GM18505 (cell line): Measurements from ENCODE around the gene RDH14.

Experiments
- ATAC-seq: cut with Tn5 transposase; IDR thresholded peaks from one replicate; pipeline ENCODE4 v1.9.1; 2021; ENCODE audit not compliant: unreplicated experiment
- POLR2A ChIP-seq: IDR thresholded peaks from 4 replicates; pipeline ENCODE4 v1.6.1; 2011; ENCODE audit warnings: borderline replicate concordance; ENCODE audit not compliant: insufficient read depth, insufficient read length; ENCODE audit errors: extremely low read depth

RDH14 gene

DNA sequence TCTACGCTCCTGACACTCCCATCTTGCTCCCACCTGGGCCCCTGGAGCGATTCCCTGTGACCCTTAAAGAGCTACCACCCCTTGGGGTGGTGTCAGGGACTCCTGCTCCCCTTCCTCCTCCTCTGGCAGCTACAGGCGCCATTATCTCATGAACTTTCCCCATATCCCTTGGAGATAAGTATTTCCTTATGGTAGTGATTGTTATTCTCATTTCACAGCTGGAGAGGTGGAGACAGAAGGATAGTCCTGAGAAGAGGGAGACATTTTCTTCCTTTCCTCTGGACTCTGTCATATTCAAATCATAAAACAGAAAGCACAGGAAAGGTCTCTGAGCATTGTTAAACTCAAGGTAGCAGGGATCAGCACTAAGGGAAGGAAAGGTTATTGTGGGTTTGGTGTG lies 34.6 kb downstream of the RDH14 start:
- TF ChIP-seq POLR2A, result no peak
- ATAC-seq, result no peak

DNA sequence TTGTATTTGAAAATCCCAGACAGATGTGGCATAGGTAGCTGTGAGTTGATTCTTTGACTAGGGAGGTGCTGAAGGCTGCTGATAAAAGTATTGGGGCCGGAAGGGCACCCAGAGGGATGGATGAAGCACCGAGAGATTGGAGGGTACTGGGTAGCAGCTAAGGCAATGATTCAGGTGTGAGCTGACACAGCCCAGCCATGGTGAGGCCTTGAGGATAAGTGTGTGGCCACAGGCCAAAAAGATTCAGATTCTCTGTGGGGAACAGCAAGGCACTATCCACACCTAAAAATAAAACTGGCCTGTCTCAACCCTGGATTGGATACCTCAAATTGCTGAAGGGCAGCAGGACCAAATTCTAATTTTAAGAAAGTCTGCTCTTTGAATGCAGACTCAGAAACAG lies 35.2 kb downstream of the RDH14 start:
- ATAC-seq, result no peak
- no peak for TF ChIP-seq POLR2A

DNA sequence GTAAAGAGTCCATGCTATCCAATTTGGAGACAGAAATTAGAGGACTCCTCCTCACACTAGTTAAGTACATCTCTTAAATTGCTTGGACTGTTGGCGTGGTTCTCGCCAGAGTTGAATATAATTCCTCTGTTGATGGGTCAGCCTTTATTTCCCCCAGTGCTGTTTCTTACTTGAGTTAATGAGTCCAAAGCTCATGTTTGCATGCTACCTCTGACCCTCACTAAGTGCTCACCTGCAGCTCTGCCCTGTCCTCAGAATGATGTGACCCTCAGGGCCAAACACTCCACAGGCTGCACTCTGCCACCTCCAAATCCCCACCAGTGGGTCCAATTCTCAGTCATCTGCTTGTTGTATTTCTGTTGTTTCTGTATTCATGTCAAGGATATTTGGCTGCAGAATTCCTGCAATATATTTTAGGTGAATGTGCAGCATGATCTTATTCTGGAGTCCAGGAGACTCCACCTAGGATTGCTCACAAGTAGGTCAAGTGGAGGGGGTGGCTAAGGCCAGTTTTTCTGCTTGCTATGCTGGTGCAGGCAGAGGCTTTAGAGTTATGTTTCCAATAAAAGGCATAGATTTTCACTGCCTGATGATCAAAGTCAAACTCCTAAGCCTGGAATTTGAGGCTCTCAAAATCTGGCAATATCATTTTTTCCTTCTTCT lies 37.8 kb downstream of the RDH14 start:
- no peak for TF ChIP-seq POLR2A
- ATAC-seq, result no peak

DNA sequence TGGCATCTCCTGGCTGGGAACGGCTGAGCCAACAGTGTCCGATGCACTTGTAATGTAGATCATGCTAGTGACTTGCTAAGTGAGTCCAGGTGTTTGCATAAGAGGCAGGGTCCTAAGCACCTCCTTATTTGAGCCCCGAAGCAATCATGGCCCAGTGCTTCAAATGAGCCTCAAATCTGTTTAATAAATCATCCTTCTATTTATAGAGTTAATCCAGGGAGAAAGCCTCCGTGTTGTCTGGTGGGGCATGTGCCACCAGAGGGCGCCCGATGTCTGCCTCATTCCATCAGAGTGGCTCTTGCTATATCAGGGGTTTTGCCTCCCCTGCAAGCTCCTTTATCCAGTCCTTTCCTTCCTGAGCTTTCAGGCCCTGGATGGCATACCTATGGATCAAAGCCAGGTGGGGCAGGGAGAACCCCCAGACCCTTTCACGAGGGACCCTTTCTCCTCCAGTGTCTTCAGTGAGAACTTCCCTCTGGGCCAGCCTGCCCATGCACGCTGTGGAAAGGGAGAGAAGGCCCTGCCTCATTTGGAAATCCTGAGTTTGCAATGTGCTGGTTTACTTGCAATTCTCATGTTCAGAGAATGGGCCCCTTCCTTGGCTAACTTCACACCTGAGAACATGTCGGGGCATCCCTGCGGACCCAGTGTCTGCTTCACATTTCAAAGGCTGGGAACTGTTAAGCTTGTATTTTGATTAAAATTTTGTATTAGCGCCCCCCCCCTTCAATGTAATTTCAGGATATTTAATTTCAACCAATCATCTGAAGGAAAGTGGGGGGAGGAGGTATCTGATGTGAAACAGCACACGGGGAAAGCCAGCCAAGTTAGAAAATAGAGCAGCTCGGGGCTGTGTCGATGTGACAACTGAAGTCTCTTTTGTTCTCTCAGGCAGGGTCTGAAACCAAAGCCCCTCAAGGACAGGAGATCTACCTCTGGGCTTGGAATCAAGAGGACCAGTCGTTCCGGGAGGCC lies 39.7 kb downstream of the RDH14 start:
- TF ChIP-seq POLR2A, result no peak
- peak; percentile 66 for ATAC-seq

DNA sequence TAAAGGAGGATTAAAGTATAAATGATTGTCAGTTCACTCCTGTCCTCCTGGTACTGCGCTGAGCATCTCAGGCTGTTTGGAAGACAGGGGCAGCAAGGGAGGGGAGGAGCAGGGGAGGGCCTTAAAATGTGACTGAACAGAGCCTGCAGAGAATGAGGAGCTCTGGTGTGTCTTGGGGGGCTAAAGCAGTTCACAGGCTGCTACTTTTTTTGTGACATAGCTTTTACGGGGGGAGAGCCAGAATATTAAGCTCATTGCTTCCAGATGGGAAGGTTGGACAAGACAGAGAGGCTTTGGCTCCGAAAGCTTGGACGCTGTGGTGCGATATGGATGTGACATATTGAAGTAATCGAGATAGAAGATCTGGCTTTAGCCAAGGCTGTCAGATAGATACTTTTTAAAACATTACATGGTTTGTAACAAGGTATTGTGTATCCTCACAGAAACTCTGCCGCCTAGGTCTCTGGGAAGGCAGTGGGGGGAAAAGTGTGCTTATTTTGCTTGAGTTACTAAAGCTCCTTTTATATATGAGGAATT lies 40.5 kb downstream of the RDH14 start:
- no peak for TF ChIP-seq POLR2A
- no peak for ATAC-seq

DNA sequence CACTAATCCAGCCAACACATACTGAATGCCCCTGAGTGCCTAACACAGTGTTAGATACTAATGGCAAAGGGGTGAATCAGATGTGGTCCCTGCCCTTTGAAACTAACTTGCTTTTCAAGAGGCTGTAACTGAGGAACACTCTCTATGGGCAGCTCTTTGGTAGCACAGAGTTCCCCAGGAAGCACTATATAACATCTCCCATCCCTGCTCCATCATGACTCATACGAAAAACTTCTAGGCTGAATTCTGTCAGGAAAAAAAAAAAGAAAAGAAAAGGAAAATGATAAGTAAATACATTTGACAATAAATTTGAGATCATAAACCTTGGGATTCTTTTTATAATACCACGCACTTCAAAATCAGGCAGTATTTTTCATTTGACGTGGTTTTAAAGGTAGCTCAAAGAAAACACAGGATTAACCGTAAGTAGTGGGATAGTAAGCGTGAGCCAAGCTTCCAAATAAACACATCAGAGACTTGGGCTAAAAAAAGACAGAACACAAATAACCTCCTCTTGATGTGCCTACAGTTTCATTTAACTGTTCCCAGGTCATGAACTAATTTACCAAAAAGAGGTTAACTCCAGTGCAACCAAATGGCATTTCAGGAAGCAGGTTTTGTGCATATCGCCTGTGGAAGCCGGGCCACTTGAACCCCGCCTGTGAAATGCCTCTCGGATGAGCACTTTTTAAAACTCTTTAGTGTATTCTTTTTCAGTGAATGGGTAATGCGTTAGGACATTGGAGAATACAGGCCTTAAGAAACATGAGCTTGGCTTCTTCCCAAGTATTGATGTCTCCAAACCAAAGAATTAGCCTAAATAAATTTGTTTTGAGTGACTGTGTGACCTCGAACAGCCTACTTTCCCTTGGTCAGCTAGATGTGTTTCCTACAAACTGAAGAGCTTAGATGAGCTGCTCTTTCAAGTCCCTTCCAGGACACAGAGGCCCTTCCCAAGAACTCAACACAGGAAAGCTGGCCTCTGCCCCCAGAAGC lies 42.0 kb downstream of the RDH14 start:
- TF ChIP-seq POLR2A, result no peak
- no peak for ATAC-seq

DNA sequence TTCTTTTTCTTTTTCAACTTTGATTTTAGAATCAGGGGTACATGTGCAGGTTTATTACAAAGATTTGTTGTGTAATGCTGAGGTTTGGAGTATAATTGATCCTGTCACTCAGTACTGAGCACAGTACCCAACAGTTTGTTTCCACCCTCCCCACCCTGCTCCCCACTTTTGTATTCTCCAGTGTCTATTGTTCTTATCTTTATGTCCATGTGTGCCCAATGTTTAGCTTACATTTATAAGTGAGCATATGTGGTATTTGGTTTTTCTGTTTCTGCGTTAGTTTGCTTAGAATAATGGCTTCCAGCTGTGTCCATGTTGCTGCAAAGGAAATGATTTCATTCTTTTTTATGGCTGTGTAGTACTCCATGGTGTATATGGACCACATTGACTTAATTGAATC lies 43.1 kb downstream of the RDH14 start:
- no peak for TF ChIP-seq POLR2A

DNA sequence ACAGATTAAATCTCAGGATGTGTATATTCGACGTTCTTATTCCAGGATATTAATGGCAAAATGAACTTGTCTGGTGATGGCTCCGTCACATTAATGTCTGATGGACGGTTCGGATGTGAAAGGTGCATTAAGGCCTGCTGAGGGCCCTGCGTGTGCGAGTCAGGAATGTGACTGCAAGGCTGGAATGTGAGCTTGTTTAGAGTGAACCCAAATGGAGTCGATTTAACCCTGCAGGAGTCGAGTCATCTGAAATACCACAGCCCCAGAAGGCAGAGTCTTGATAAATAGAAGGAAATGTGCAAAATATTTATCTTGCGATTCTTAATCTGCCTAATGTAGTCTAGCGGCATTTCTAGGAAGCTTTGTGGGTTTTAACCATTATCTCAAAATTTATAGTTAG lies 44.3 kb downstream of the RDH14 start:
- ATAC-seq, result no peak

More for the DNA sequence above, 43.1 kb downstream of the RDH14 start:
- no peak for ATAC-seq

DNA sequence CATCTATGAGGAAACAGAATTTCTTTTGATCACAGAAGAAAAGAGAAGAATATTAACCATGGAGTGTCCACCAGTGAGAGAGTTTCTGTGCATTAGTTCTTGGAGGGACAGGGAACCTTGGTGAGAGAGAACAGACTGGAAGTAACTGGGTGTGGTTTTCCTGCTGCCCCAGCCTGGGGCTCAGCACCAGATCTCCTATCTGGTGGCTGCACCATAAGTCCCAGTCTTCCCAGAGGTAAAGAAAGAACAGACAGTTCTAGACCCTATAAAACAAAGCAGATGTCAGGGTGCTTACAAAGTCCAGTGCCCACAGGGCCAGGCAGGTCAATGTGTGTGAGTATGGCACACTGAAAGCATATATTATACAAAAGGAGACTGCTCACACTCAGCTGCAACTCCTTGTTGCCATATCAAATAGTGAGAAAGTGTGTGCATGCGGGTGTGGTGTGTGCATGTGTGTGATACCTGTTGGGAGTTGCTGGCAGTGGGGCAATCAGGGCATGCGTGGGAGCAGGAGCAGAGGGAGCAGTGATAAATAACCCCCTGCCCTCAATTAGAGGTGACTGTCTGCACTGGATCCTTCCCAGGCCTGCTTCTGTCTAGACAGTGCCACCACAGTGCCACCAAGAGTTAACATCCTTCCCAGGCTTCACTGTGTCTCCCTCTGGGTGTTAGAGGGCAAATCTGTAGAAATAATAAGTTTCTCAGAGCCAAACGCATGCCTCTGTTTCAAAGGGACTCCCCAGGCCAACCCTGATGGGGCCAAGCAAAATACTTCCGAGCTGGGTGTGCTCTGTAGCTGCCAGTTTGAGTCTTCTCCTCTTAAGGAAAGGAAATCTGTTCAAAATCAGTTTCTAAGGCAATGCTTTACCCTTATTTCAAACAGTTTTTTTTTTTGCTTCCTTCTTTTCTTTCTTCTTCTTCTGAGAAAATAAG lies 45.7 kb downstream of the RDH14 start:
- no peak for ATAC-seq
- no peak for TF ChIP-seq POLR2A

More for the DNA sequence above, 44.3 kb downstream of the RDH14 start:
- no peak for TF ChIP-seq POLR2A

DNA sequence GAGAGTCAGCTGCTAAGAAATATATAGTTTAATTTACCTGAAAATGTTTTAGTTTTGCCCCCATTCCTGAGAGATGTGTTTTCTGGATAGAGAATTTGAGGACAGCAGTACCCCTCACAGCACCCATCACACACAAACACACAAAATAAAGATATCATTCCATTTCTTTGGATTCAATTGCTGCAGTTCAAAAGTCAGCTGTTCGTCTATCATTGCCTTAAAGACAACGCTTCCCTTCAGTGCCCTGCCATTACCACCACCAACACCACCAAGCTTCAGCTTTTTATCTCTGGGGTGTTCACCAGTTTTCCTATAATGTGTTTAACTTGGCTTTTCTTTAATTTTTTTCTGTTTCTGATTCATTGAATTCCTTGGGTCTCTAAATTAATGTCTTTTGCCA lies 49.7 kb downstream of the RDH14 start:
- no peak for TF ChIP-seq POLR2A
- ATAC-seq, result no peak

DNA sequence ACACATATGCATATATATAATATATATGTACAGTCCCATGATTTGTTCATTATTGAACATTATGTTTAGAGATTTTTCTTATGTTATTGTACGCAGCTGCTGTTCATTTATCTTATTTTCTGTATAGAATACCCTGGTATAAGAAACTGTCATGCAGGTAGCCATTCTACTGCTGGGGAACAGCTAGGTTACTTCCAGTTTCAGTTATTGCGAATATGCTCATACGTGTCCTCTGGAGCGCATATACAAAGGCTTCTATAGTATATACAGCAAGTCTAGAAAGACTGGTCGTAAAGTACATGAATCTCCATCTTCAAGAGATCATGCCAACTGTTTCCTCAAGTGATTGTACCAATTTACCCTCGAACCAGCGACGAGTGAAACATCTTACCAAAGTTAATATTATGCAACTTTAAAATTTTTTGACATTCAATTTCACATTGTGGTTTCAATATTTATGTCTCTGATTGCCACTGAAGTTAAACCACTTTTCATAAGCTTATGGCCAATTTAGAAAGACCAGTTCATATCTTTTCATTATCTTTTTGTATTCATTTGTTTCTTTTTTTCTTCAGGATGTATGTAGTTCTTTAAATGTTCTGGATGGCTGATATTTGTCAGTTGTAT lies 53.5 kb downstream of the RDH14 start:
- ATAC-seq, result no peak
- TF ChIP-seq POLR2A, result no peak
